Measurements from ENCODE around the gene DEFB129. TPM values are rescaled to one million over a fixed set of nuclear protein-coding genes. Genes with fewer than 3 reads are reported as not detected.
"Not testable (repeated sequence)": the region's sequence is repeated elsewhere in the genome, so short reads cannot be mapped to it uniquely, and the experiment has no call there.

DEFB129 gene
- total RNA-seq, 1 experiment from 2014 or later: not detected

- BruUV-seq (replicated peaks): no TSS peak
- no peak overlapping the region for H3K27ac Mint-ChIP-seq (ENCODE audit: low read depth, unreplicated experiment)
- H3K36me3 Mint-ChIP-seq (ENCODE audit: insufficient read depth, unreplicated experiment): no peaks in the 10 kb centered on the region
- H3K4me3 Mint-ChIP-seq (ENCODE audit: unreplicated experiment): no peak overlapping the region
- intact Hi-C loops (cut with micrococcal nuclease): no loop called here
- H3K9me3 Mint-ChIP-seq (ENCODE audit: unreplicated experiment): peaks cover 7% of the 10 kb centered on the region
- DNase-seq (ENCODE audit: unreplicated experiment): no peak
- POLR2A ChIA-PET: no interaction called here
- no peaks in the 10 kb centered on the region for H3K4me1 Mint-ChIP-seq (ENCODE audit: insufficient read depth, unreplicated experiment)
- peaks cover 30% of the 10 kb centered on the region for H3K27me3 Mint-ChIP-seq (ENCODE audit: insufficient read depth, unreplicated experiment)
- CTCF ChIA-PET: no interaction called here
- TF ChIP-seq, protein P1, sequence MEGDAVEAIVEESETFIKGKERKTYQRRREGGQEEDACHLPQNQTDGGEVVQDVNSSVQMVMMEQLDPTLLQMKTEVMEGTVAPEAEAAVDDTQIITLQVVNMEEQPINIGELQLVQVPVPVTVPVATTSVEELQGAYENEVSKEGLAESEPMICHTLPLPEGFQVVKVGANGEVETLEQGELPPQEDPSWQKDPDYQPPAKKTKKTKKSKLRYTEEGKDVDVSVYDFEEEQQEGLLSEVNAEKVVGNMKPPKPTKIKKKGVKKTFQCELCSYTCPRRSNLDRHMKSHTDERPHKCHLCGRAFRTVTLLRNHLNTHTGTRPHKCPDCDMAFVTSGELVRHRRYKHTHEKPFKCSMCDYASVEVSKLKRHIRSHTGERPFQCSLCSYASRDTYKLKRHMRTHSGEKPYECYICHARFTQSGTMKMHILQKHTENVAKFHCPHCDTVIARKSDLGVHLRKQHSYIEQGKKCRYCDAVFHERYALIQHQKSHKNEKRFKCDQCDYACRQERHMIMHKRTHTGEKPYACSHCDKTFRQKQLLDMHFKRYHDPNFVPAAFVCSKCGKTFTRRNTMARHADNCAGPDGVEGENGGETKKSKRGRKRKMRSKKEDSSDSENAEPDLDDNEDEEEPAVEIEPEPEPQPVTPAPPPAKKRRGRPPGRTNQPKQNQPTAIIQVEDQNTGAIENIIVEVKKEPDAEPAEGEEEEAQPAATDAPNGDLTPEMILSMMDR (IDR thresholded peaks at IDR 0.05; ENCODE audit: unreplicated experiment): no peak
Measured at GRCh38 chr20:251354-251753, 24.3 kb downstream of the DEFB129 start.

GRCh38 chr20:252801-253200, 25.7 kb downstream of the DEFB129 start:
- H3K4me3 Mint-ChIP-seq (ENCODE audit: unreplicated experiment): no peak overlapping the region
- peaks cover 45% of the 10 kb centered on the region for H3K27me3 Mint-ChIP-seq (ENCODE audit: insufficient read depth, unreplicated experiment)
- no peak for DNase-seq (ENCODE audit: unreplicated experiment)
- TF ChIP-seq, protein P1 (IDR thresholded peaks at IDR 0.05; ENCODE audit: unreplicated experiment): no peak
- no peaks in the 10 kb centered on the region for H3K9me3 Mint-ChIP-seq (ENCODE audit: unreplicated experiment)
- POLR2A ChIA-PET: interaction anchor here (0.6 to 0.8 kb wide), 4 partner anchors 28 to 78 kb away, joined by 3 to 6 read pairs (median 3); no protein-coding TSS in a partner anchor
- H3K36me3 Mint-ChIP-seq (ENCODE audit: insufficient read depth, unreplicated experiment): no peaks in the 10 kb centered on the region
- H3K27ac Mint-ChIP-seq (ENCODE audit: low read depth, unreplicated experiment): no peak overlapping the region
- CTCF ChIA-PET: interaction anchor here (1.5 kb wide), 1 partner anchor 14 kb away, joined by 6 read pairs; no protein-coding TSS in a partner anchor
- H3K4me1 Mint-ChIP-seq (ENCODE audit: insufficient read depth, unreplicated experiment): no peaks in the 10 kb centered on the region
- BruUV-seq (replicated peaks): no TSS peak
- intact Hi-C loops (cut with micrococcal nuclease): no loop called here

GRCh38 chr20:253447-253846, 26.4 kb downstream of the DEFB129 start:
- CTCF ChIA-PET: interaction anchor here (1.5 kb wide), 1 partner anchor 13 kb away, joined by 6 read pairs; no protein-coding TSS in a partner anchor
- POLR2A ChIA-PET: interaction anchor here (0.6 to 0.8 kb wide), 2 partner anchors 71 to 77 kb away, joined by 3 read pairs; no protein-coding TSS in a partner anchor
- H3K27me3 Mint-ChIP-seq (ENCODE audit: insufficient read depth, unreplicated experiment): peaks cover 51% of the 10 kb centered on the region
- H3K27ac Mint-ChIP-seq (ENCODE audit: low read depth, unreplicated experiment); intact Hi-C loops (cut with micrococcal nuclease); H3K4me3 Mint-ChIP-seq (ENCODE audit: unreplicated experiment); DNase-seq (ENCODE audit: unreplicated experiment); H3K9me3 Mint-ChIP-seq (ENCODE audit: unreplicated experiment); BruUV-seq (replicated peaks); H3K36me3 Mint-ChIP-seq (ENCODE audit: insufficient read depth, unreplicated experiment); H3K4me1 Mint-ChIP-seq (ENCODE audit: insufficient read depth, unreplicated experiment): not testable (repeated sequence)

DNA sequence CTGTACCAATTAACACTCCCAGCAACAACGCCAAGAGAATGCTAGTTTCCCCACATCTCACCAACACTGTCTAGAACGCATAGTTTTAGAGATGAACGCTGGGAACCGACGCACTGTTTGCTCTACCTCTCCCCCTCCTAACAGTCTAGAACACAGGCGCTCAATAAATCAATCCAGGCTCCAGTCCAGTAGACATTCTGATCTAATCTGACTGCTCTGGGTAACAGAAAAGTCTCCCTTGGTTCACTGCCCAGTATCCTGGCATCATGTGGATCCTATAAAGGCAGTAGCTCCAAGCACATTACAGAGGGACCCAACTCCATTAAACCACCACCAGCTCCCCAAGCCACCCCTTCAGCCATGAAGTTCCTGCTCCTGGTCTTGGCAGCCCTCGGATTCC, 30.4 kb downstream of the DEFB129 start, which contains the start of gene DEFB132:
Gene DEFB132 (plus strand): TSS at position 306 of the 400 bp plus-strand sequence. CDS start 55 bp downstream, at position 361.
- TF ChIP-seq, protein P1 (IDR thresholded peaks at IDR 0.05; ENCODE audit: unreplicated experiment): no peak
- BruUV-seq (replicated peaks): no TSS peak
- DNase-seq (ENCODE audit: unreplicated experiment): no peak
- CTCF ChIA-PET: interaction anchor here (1.1 to 15.3 kb wide), 5 partner anchors 9 to 73 kb away, joined by 4 to 281 read pairs (median 5); no protein-coding TSS in a partner anchor
- Mint-ChIP-seq H3K36me3 (ENCODE audit: insufficient read depth, unreplicated experiment) (no peaks in the 10 kb centered on the region), H3K9me3 (ENCODE audit: unreplicated experiment) (no peaks in the 10 kb centered on the region), H3K4me1 (ENCODE audit: insufficient read depth, unreplicated experiment) (no peaks in the 10 kb centered on the region), H3K4me3 (ENCODE audit: unreplicated experiment) (no peak within 1 kb of the TSS), H3K27ac (ENCODE audit: low read depth, unreplicated experiment) (no peak within 1 kb of the TSS), H3K27me3 (ENCODE audit: insufficient read depth, unreplicated experiment) (peaks cover 52% of the 10 kb centered on the region)
- intact Hi-C loops (cut with micrococcal nuclease): no loop called here
- POLR2A ChIA-PET: interaction anchor here (0.6 to 1.3 kb wide), 2 partner anchors 9 to 21 kb away, joined by 3 read pairs; no protein-coding TSS in a partner anchor
